HFFc6 (cell line): ENCODE measurements around the gene MARK4. TPM values are rescaled to one million over a fixed set of nuclear protein-coding genes. Genes with fewer than 3 reads are reported as not detected.
"Not testable (repeated sequence)": the region's sequence is repeated elsewhere in the genome, so short reads cannot be mapped to it uniquely, and the experiment has no call there.

Experiments
- DNase-seq: peaks from one replicate; pipeline ENCODE4 v3.0.0-alpha.2; 2018
- H3K27ac Mint-ChIP-seq: 2 replicates; pipeline ENCODE4 v1.8.0; 2020; ENCODE audit warnings: mild to moderate bottlenecking, mixed read lengths
- H3K27me3 Mint-ChIP-seq: 2 replicates; pipeline ENCODE4 v1.8.0; 2021; ENCODE audit warnings: mild to moderate bottlenecking, moderate library complexity, mixed read lengths; ENCODE audit not compliant: insufficient read depth
- H3K36me3 Mint-ChIP-seq: 2 replicates; pipeline ENCODE4 v1.8.0; 2021; ENCODE audit warnings: low read depth, mixed read lengths
- H3K4me1 Mint-ChIP-seq: 2 replicates; pipeline ENCODE4 v1.8.0; 2020; ENCODE audit warnings: low read depth, mixed read lengths
- H3K4me3 Mint-ChIP-seq: 2 replicates; pipeline ENCODE4 v1.8.0; 2020; ENCODE audit warnings: mild to moderate bottlenecking, moderate library complexity, mixed read lengths
- H3K9me3 Mint-ChIP-seq: 2 replicates; pipeline ENCODE4 v1.8.0; 2020; ENCODE audit warnings: mild to moderate bottlenecking, mixed read lengths
- total RNA-seq, 6 experiments: library from RNA; stranded (reverse); fragmentation: NEBNext Ultra II Directional; extraction: Animal tissue kit (Norgen Biotek cat#: 25700); gene quantifications; 2 replicates in 1 of 6; 3 replicates in 5 of 6; pipeline ENCODE4 v1.2.3, GENCODE V29; 2021
- TF ChIP-seq, protein P1 (sequence below): fragments of 200-600 bp; sonication (generic); IDR thresholded peaks from 2 replicates; pipeline ENCODE4 v1.5.0; 2021; ENCODE audit warnings: antibody characterized with exemption, mild to moderate bottlenecking

MARK4 gene
- total RNA-seq, 6 experiments from 2014 or later, result 38.9 to 46.0 (median 44.2) TPM

DNA sequence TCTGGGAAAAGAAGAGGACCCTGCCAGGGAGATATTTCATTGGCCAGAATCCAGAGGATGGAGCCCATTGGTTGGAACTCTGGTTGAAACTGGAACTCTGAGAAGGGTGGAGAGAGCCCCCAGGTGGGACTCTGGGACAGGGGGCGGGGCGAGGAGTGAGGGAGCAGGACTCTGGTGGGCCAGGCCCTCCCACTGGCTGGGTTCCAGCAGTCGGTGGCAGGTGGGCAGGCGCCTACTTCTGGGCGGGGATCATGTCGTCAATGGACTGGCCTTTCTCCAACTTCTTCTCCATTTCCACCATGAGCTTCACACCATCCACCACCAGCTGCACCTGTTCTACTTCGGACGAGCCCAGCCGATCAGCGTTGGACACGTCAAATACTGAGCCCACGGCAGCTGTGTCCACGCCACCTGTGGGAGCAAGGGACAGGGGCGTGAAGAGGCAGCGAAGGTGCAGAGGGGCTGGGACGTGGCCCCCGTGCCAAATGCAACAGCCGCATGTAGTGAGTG, 55.5 kb downstream of the MARK4 start:
- peaks cover 6% of the 10 kb centered on the region for H3K36me3 Mint-ChIP-seq
- TF ChIP-seq, protein P1, sequence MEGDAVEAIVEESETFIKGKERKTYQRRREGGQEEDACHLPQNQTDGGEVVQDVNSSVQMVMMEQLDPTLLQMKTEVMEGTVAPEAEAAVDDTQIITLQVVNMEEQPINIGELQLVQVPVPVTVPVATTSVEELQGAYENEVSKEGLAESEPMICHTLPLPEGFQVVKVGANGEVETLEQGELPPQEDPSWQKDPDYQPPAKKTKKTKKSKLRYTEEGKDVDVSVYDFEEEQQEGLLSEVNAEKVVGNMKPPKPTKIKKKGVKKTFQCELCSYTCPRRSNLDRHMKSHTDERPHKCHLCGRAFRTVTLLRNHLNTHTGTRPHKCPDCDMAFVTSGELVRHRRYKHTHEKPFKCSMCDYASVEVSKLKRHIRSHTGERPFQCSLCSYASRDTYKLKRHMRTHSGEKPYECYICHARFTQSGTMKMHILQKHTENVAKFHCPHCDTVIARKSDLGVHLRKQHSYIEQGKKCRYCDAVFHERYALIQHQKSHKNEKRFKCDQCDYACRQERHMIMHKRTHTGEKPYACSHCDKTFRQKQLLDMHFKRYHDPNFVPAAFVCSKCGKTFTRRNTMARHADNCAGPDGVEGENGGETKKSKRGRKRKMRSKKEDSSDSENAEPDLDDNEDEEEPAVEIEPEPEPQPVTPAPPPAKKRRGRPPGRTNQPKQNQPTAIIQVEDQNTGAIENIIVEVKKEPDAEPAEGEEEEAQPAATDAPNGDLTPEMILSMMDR, result no peak

DNA sequence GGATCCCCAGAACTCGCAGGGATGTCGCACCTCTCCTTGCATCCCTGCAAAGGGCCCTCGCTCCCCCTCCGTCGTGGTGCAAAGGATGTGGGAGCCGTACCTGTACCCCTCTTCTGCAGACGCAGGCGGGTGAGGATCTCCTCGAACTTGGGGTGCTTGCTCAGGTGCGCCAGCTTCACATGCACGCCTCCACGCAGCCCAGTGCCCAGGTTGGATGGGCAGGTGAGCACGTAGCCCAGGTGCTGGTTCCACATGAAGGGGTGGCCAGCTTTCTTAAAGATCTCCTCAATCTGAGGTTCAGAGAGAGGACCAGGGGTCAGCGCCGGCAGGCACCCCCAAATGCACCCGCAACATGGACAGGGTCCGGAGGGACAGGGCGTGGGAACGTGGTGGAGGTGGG, 56.3 kb downstream of the MARK4 start:
- H3K4me3 Mint-ChIP-seq, result no peak overlapping the region
- peaks cover 6% of the 10 kb centered on the region for H3K36me3 Mint-ChIP-seq
- peaks cover 10% of the 10 kb centered on the region for H3K4me1 Mint-ChIP-seq
- peaks cover 4% of the 10 kb centered on the region; the same call in 1 of the 2 replicates for H3K9me3 Mint-ChIP-seq
- H3K27me3 Mint-ChIP-seq, result peaks cover 13% of the 10 kb centered on the region
- TF ChIP-seq, protein P1, result no peak
- DNase-seq, result no peak
- H3K27ac Mint-ChIP-seq, result no peak overlapping the region

More for the DNA sequence above, 55.5 kb downstream of the MARK4 start:
- Mint-ChIP-seq H3K27me3 (peaks cover 13% of the 10 kb centered on the region), H3K4me3 (no peak overlapping the region), H3K4me1 (peaks cover 10% of the 10 kb centered on the region), H3K27ac (no peak overlapping the region), H3K9me3 (peaks cover 4% of the 10 kb centered on the region; the same call in 1 of the 2 replicates)
- no peak for DNase-seq

DNA sequence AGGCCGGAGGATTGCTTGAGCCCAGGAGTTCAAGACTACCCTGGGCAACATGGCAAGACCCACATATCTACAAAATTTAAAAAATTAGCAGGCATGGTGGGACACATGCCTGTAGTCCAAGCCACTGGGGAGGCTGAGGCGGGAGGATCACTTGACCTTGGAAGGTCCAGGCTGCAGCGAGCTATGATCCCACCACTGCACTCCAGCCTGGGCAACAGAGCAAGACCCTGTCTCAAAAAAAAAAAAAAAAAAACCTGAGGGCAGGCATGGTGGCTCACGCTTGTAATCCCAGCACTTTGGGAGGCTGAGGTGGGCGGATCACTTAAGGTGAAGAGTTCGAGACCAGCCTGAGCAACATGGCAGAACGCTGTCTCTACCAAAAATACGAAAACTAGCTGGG, 58.3 kb downstream of the MARK4 start:
- H3K9me3 Mint-ChIP-seq, H3K4me3 Mint-ChIP-seq, H3K36me3 Mint-ChIP-seq, H3K27ac Mint-ChIP-seq, DNase-seq: not testable (repeated sequence)
- peaks cover 23% of the 10 kb centered on the region for H3K27me3 Mint-ChIP-seq
- peaks cover 10% of the 10 kb centered on the region for H3K4me1 Mint-ChIP-seq

DNA sequence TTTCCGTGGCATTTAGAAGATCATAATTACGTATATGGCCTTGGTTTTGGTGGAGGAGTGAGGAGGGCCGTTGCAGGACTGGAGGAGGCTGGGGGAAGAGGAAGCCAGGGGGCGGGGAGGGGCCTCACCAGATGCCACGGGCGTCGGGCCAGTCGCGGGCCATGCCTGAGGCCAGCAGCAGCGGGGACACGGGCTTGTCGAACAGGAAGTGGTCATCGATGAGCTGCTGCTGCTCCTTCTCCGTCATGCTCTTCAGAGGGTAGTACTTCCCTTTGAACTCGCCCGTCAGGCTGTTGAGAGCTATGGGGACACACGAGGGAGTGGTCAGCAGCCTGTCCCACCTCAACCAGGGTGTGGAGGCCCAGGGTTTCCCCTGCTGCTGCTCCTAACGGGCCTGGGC, 60.5 kb downstream of the MARK4 start:
- H3K4me3 Mint-ChIP-seq, result no peak overlapping the region
- H3K4me1 Mint-ChIP-seq, result no peaks in the 10 kb centered on the region
- H3K27ac Mint-ChIP-seq, result no peak overlapping the region
- H3K36me3 Mint-ChIP-seq, result no peaks in the 10 kb centered on the region
- H3K27me3 Mint-ChIP-seq, result peaks cover 29% of the 10 kb centered on the region
- DNase-seq, result no peak
- no peaks in the 10 kb centered on the region for H3K9me3 Mint-ChIP-seq
- TF ChIP-seq, protein P1, result no peak

DNA sequence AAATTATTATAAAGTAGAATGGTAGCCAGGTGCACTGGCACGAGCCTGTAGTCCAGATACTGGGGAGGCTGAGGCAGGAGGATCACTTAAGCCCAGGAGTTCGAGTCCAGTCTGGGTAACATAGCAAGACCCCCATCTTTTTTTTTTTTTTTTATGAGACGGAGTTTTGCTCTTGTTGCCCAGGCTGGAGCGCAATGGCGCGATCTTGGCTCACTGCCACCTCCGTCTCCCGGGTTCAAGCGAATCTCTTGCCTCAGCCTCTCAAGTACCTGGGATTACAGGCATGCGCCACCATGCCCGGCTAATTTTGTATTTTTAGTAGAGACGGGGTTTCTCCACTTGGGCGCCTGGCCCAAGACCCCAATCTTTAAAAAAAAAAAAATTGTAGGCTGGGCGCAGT, 61.2 kb downstream of the MARK4 start:
- not testable (repeated sequence) for H3K9me3 Mint-ChIP-seq, H3K4me1 Mint-ChIP-seq, DNase-seq, H3K4me3 Mint-ChIP-seq, H3K36me3 Mint-ChIP-seq, H3K27ac Mint-ChIP-seq
- H3K27me3 Mint-ChIP-seq, result peaks cover 32% of the 10 kb centered on the region

DNA sequence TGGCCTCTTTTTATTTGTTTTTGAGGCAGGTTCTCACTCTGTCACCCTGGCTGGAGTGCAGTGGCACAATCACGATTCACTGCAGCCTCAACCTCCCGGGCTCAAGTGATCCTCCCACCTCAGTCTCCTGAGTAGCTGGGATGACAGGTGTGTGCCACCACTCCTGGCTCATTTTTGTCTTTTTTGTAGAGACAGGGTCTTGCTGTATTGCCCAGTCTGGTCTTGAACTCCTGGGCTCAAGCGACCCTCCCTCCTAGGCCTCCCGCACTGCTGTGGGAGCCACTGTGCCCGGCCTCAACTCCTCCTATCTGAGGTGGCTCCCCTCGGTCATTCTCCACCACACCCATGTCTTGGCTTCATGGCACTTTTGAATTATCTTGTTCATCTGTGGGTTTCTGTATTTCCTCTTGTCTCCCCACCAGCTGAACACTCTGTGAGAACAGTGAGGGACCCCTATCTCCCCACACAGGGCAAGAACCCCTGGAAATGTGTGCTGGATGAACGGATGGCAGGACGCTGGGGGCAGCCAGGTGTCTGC, 63.7 kb downstream of the MARK4 start:
- TF ChIP-seq, protein P1, result no peak
- Mint-ChIP-seq H3K9me3 (no peaks in the 10 kb centered on the region), H3K36me3 (no peaks in the 10 kb centered on the region), H3K4me3 (no peak overlapping the region), H3K4me1 (no peaks in the 10 kb centered on the region), H3K27ac (no peak overlapping the region), H3K27me3 (peaks cover 39% of the 10 kb centered on the region)
- no peak for DNase-seq
